NT2/D1 (cell line): Measurements from ENCODE around the gene MITF.

Experiments
- SUZ12 ChIP-seq: IDR thresholded peaks from 2 replicates; pipeline ENCODE4 v1.6.1; 2011; ENCODE audit not compliant: insufficient read length, insufficient read depth; ENCODE audit errors: extremely low read depth
- YY1 ChIP-seq: IDR thresholded peaks from 2 replicates; pipeline ENCODE4 v1.6.1; 2011; ENCODE audit not compliant: insufficient read length, insufficient read depth

GRCh38 chr3:69752241-69752640, 13.0 kb downstream of the MITF start:
- no peak for TF ChIP-seq YY1
- TF ChIP-seq SUZ12 = no peak
